Smooth muscle cell (in vitro differentiated cells): ENCODE measurements around the gene MTRF1. TPM values are rescaled to one million over a fixed set of nuclear protein-coding genes. Genes with fewer than 3 reads are reported as not detected.

Experiments
- DNase-seq: peaks from one replicate; lab custom pipeline; 2025; ENCODE audit not compliant: unreplicated experiment; lab: John Stamatoyannopoulos, UW
- H2AFZ ChIP-seq: fragments of 200-600 bp; sonication (generic); 2 replicates; pipeline ENCODE4 v1.6.0; 2016; ENCODE audit warnings: antibody characterized with exemption, low read depth, mild to moderate bottlenecking
- H3F3A ChIP-seq: fragments of 200-600 bp; sonication (generic); 2 replicates; pipeline ENCODE4 v1.6.0; 2017; ENCODE audit warnings: antibody characterized with exemption, low read depth
- H3K27ac ChIP-seq: fragments of 200-600 bp; sonication (generic); 2 replicates; pipeline ENCODE4 v1.5.1; 2016; ENCODE audit warnings: low read depth, mild to moderate bottlenecking
- H3K27me3 ChIP-seq: fragments of 200-600 bp; sonication (generic); 2 replicates; pipeline ENCODE4 v1.6.1; 2016; ENCODE audit warnings: low read depth, mild to moderate bottlenecking
- H3K36me3 ChIP-seq: fragments of 200-600 bp; sonication (generic); 2 replicates; pipeline ENCODE4 v1.5.1; 2016; ENCODE audit warnings: low read depth
- H3K4me1 ChIP-seq: fragments of 200-600 bp; sonication (generic); 2 replicates; pipeline ENCODE4 v1.5.1; 2016; ENCODE audit warnings: low read depth
- H3K4me2 ChIP-seq: fragments of 200-600 bp; sonication (generic); 2 replicates; pipeline ENCODE4 v1.6.0; 2016; ENCODE audit warnings: mild to moderate bottlenecking
- H3K4me3 ChIP-seq: fragments of 200-600 bp; sonication (generic); 2 replicates; pipeline ENCODE4 v1.5.1; 2016; ENCODE audit warnings: mild to moderate bottlenecking
- H3K79me2 ChIP-seq: fragments of 200-600 bp; sonication (generic); 2 replicates; pipeline ENCODE4 v1.6.0; 2016; ENCODE audit warnings: low read depth, mild to moderate bottlenecking
- H3K9ac ChIP-seq: fragments of 200-600 bp; sonication (generic); 2 replicates; pipeline ENCODE4 v1.6.0; 2016; ENCODE audit warnings: low read depth
- H3K9me3 ChIP-seq: fragments of 200-600 bp; sonication (generic); replicated peaks from 2 replicates; pipeline ENCODE4 v1.5.1; 2016; ENCODE audit warnings: low read depth
- H4K20me1 ChIP-seq: fragments of 200-600 bp; sonication (generic); 2 replicates; pipeline ENCODE4 v1.6.0; 2016; ENCODE audit warnings: low read depth
- CTCF ChIP-seq: fragments of 200-600 bp; sonication (generic); IDR thresholded peaks from 2 replicates; pipeline ENCODE4 v1.5.1; 2017; ENCODE audit warnings: borderline replicate concordance, mild to moderate bottlenecking, antibody characterized with exemption; ENCODE audit not compliant: insufficient read depth, poor library complexity, severe bottlenecking
- WGBS: methylation state at CpG from one replicate; pipeline ENCODE4 v1.1.7; 2016; ENCODE audit warnings: low lambda C conversion rate; 5-methylcytosine and 5-hydroxymethylcytosine counted together
- polyA plus RNA-seq: library from polyadenylated mRNA; unstranded; fragments of >200 nt; fragmentation: Nextera tagmentation; extraction: Ambion mirVana; gene quantifications from 2 replicates; pipeline ENCODE4 v1.2.1, GENCODE V29; 2016
- total RNA-seq: library from RNA; depleted of rRNA; stranded (reverse); fragments of >200 nt; gene quantifications from 2 replicates; pipeline ENCODE4 v1.2.3, GENCODE V29; 2014

Gene MTRF1
- total and polyA plus RNA-seq, 2 experiments from 2014 or later: 4.7 to 6.5 TPM

DNA sequence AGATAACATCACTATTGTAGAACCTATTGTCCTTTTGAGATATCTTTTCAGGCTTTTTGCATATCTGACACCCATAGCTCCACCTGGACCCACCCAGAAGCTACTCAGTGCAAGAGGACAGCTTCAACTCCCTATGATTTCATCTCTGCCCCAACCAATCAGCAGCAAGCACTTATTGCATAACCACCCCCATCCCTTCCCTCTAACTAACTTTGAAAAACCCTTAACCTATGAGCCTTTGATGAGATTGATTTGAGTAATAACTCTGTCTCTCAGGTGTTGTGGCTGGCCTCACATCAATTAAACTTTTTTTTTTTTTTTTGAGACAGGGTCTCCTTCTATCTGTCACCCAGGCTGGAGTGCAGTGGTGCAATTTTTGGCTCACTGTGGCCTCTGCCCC is 13.4 kb upstream of the MTRF1 start:
- H2AFZ ChIP-seq: no peak overlapping the region
- H3K27ac ChIP-seq: no peak overlapping the region
- no peaks in the 10 kb centered on the region for H3K36me3 ChIP-seq
- no peak overlapping the region for H3K9ac ChIP-seq
- no peaks in the 10 kb centered on the region for H3K79me2 ChIP-seq
- H3K4me1 ChIP-seq: no peaks in the 10 kb centered on the region
- no peak for TF ChIP-seq CTCF
- no peaks in the 10 kb centered on the region for H4K20me1 ChIP-seq
- H3K27me3 ChIP-seq: no peaks in the 10 kb centered on the region
- H3K4me3 ChIP-seq: no peak overlapping the region
- H3K4me2 ChIP-seq: no peak overlapping the region
- no peak for DNase-seq
- no peaks in the 10 kb centered on the region for H3K9me3 ChIP-seq
- H3F3A ChIP-seq: no peaks in the 10 kb centered on the region

- no peak for TF ChIP-seq CTCF
- H3K36me3 ChIP-seq: no peaks in the 10 kb centered on the region
- no peaks in the 10 kb centered on the region for H3K79me2 ChIP-seq
- H3K4me1 ChIP-seq: no peaks in the 10 kb centered on the region
- no peaks in the 10 kb centered on the region for H3K27me3 ChIP-seq
- WGBS: 95% methylated on average over 11 of the region's 11 CpGs
- no peaks in the 10 kb centered on the region for H3F3A ChIP-seq
- no peak overlapping the region for H3K4me3 ChIP-seq
- no peak overlapping the region for H3K4me2 ChIP-seq
- no peaks in the 10 kb centered on the region for H3K9me3 ChIP-seq
- no peak overlapping the region for H3K27ac ChIP-seq
- no peak for DNase-seq
- H2AFZ ChIP-seq: no peak overlapping the region
- no peaks in the 10 kb centered on the region for H4K20me1 ChIP-seq
- H3K9ac ChIP-seq: no peak overlapping the region
These were observed 11.5 kb upstream of the MTRF1 start for GRCh38 chr13:41274881-41275280.

GRCh38 chr13:41273831-41274441 is 10.6 kb upstream of the MTRF1 start:
- Histone ChIP-seq H3K36me3 (no peaks in the 10 kb centered on the region), H3K27me3 (no peaks in the 10 kb centered on the region), H2AFZ (no peak overlapping the region), H3K27ac (no peak overlapping the region), H3K4me1 (no peaks in the 10 kb centered on the region), H3K9me3 (peaks cover 3% of the 10 kb centered on the region), H3K4me3 (no peak overlapping the region), H4K20me1 (no peaks in the 10 kb centered on the region), H3K9ac (no peak overlapping the region), H3F3A (no peaks in the 10 kb centered on the region), H3K4me2 (no peak overlapping the region), H3K79me2 (no peaks in the 10 kb centered on the region)
- WGBS: 88% methylated on average over 3 of the region's 3 CpGs
- DNase-seq: no peak
- no peak for TF ChIP-seq CTCF
